DMS53 (cell line): ENCODE measurements around the gene WDR37.

Source experiments
- DNase-seq: peaks from one replicate; lab custom pipeline; 2025; lab: John Stamatoyannopoulos, UW

The WDR37 gene

GRCh38 chr10:1074052-1074747 is 18.0 kb downstream of the WDR37 start:
- DNase-seq: no peak

- DNase-seq: peak; percentile 26
Observed at GRCh38 chr10:1074748-1075308, 18.6 kb downstream of the WDR37 start.

GRCh38 chr10:1078668-1079067 is 22.5 kb downstream of the WDR37 start:
- DNase-seq: no peak

GRCh38 chr10:1083581-1083980 is 27.4 kb downstream of the WDR37 start:
- no peak for DNase-seq

GRCh38 chr10:1084011-1084950 is 28.1 kb downstream of the WDR37 start:
- no peak for DNase-seq

- no peak for DNase-seq
Observed at GRCh38 chr10:1085258-1085657, 29.1 kb downstream of the WDR37 start.

GRCh38 chr10:1086787-1087186 is 30.6 kb downstream of the WDR37 start:
- DNase-seq: no peak

GRCh38 chr10:1089017-1089689 is 33.0 kb downstream of the WDR37 start:
- no peak for DNase-seq

- DNase-seq: no peak
Observed at GRCh38 chr10:1090696-1091095, 34.5 kb downstream of the WDR37 start.

- DNase-seq: no peak
Observed at GRCh38 chr10:1093696-1094095, 37.5 kb downstream of the WDR37 start.

GRCh38 chr10:1094112-1095057 is 38.2 kb downstream of the WDR37 start:
- DNase-seq: no peak

- DNase-seq: no peak
Observed at GRCh38 chr10:1095498-1095897, 39.3 kb downstream of the WDR37 start.

GRCh38 chr10:1096287-1096889 is 40.2 kb downstream of the WDR37 start:
- DNase-seq: no peak

- no peak for DNase-seq
Observed at GRCh38 chr10:1097436-1097835, 41.3 kb downstream of the WDR37 start.

GRCh38 chr10:1100143-1100542 is 44.0 kb downstream of the WDR37 start:
- DNase-seq: no peak

GRCh38 chr10:1100691-1101368 is 44.6 kb downstream of the WDR37 start:
- no peak for DNase-seq

- no peak for DNase-seq
Observed at GRCh38 chr10:1101946-1102345, 45.8 kb downstream of the WDR37 start.

- DNase-seq: no peak
Observed at GRCh38 chr10:1102416-1102815, 46.2 kb downstream of the WDR37 start.

- no peak for DNase-seq
Observed at GRCh38 chr10:1102831-1103230, 46.6 kb downstream of the WDR37 start.

- no peak for DNase-seq
Observed at GRCh38 chr10:1103551-1103950, 47.4 kb downstream of the WDR37 start.
